HG02642 (cell line): Measurements from ENCODE around the gene KNOP1.

ENCODE experiments used
- ATAC-seq: cut with Tn5 transposase; IDR thresholded peaks from one replicate; pipeline ENCODE4 v1.9.1; 2021; ENCODE audit warnings: mild to moderate bottlenecking; ENCODE audit not compliant: unreplicated experiment, poor library complexity

KNOP1 gene

GRCh38 chr16:19708296-19709205, 9.5 kb downstream of the KNOP1 start:
- ATAC-seq = no peak

- no peak for ATAC-seq
These were observed 10.3 kb downstream of the KNOP1 start for GRCh38 chr16:19707569-19708295.

- ATAC-seq = no peak
These were observed 11.2 kb downstream of the KNOP1 start for GRCh38 chr16:19706846-19707245.

GRCh38 chr16:19705843-19706242, 12.2 kb downstream of the KNOP1 start:
- ATAC-seq = no peak

- ATAC-seq = no peak
These were observed 12.9 kb downstream of the KNOP1 start for GRCh38 chr16:19705146-19705501.

- no peak for ATAC-seq
These were observed 13.5 kb downstream of the KNOP1 start for GRCh38 chr16:19704321-19705145.

- ATAC-seq = no peak
These were observed 14.7 kb downstream of the KNOP1 start for GRCh38 chr16:19703172-19703889.

GRCh38 chr16:19701091-19701490, 16.9 kb downstream of the KNOP1 start:
- no peak for ATAC-seq

- no peak for ATAC-seq
These were observed 17.7 kb downstream of the KNOP1 start for GRCh38 chr16:19700319-19700781.

- ATAC-seq = no peak
These were observed 18.6 kb downstream of the KNOP1 start for GRCh38 chr16:19699472-19699871.

GRCh38 chr16:19698480-19699465, 19.3 kb downstream of the KNOP1 start:
- ATAC-seq = no peak

GRCh38 chr16:19697756-19698318, 20.2 kb downstream of the KNOP1 start:
- no peak for ATAC-seq

- no peak for ATAC-seq
These were observed 21.1 kb downstream of the KNOP1 start for GRCh38 chr16:19696961-19697360.

GRCh38 chr16:19696328-19696727, 21.7 kb downstream of the KNOP1 start:
- ATAC-seq = no peak

- no peak for ATAC-seq
These were observed 23.0 kb downstream of the KNOP1 start for GRCh38 chr16:19694989-19695388.

- no peak for ATAC-seq
These were observed 26.8 kb downstream of the KNOP1 start for GRCh38 chr16:19691161-19691711.

GRCh38 chr16:19690196-19690595, 27.8 kb downstream of the KNOP1 start:
- ATAC-seq = no peak

GRCh38 chr16:19689342-19689741, 28.7 kb downstream of the KNOP1 start:
- no peak for ATAC-seq
